ENCODE results near the gene NUDT3. TPM values are rescaled to one million over a fixed set of nuclear protein-coding genes. Genes with fewer than 3 reads are reported as not detected.

NUDT3 gene
- total RNA-seq, 2 experiments from 2014 or later: 8.6 to 13.4 TPM

DNA sequence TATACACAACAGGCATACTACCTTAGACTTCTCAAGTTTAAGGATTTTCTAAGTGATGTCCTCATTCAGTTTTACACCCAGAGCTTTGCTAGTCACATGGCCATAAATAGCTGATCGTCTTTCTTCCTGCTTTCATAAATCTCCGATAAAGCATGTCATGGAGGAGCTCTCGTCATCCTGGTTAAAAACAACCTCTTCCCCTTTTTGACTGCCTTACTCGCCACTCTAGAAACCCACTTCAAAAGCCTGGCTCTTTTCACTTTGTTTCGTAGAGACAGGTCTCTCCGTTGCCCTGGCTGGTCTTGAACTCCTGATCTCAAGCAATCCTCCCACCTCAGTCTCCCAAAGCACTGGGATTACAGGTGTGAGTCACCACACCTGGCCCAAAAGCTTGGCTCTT lies 76.7 kb downstream of the NUDT3 start:
- CTCF ChIA-PET: interaction anchor here (1.6 kb wide), 1 partner anchor 67 kb away, joined by 3 read pairs; no protein-coding TSS in a partner anchor
- Mint-ChIP-seq H3K9me3 (ENCODE audit: low read depth) (no peaks in the 10 kb centered on the region), H3K27ac (no peak overlapping the region), H3K4me1 (peaks cover 40% of the 10 kb centered on the region), H3K36me3 (no peaks in the 10 kb centered on the region), H3K27me3 (no peaks in the 10 kb centered on the region), H3K4me3 (no peak overlapping the region)
- no peak for ATAC-seq
- DNase-seq: no peak

DNA sequence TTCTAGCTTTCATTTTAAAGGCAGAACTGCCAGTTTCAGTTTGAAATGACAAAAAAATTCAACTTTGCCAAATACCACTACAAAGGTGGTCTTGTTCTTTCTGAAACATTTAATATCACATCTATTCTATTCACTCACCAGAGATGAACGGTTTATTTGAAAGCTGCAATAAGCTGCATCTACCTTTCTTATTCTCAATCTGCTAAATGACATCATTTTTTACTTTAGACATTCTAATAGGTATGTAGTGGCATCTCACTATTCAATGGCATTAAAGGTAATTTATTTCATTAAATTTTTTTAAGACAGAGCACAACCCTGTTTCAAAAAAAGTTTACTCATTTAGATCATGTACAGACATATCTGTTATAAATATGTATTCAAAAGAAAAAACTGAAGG lies 77.2 kb downstream of the NUDT3 start:
- Mint-ChIP-seq H3K27me3 (no peaks in the 10 kb centered on the region), H3K4me1 (peaks cover 40% of the 10 kb centered on the region), H3K36me3 (no peaks in the 10 kb centered on the region), H3K27ac (no peak overlapping the region), H3K9me3 (ENCODE audit: low read depth) (no peaks in the 10 kb centered on the region), H3K4me3 (no peak overlapping the region)
- CTCF ChIA-PET: interaction anchor here (1.6 kb wide), 1 partner anchor 67 kb away, joined by 3 read pairs; no protein-coding TSS in a partner anchor
- DNase-seq (no peak), ATAC-seq (no peak)

DNA sequence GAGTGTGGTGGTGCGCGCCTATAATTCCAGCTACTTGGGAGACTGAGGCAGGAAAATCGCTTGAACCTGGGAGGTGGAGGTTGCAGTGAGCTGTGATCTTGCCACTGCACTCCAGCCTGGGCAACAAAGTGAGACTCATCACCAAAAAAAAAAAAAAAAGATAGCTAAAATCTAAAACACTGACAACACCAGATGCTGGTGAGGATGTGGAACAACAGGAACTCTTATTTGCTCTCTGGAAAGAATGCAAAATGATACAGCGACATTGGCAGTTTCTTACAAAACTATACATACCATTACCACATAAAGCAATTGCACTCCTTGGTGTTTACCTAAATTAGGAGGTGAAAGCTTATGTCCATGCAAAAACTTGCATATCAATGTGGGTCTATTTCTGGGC lies 80.2 kb downstream of the NUDT3 start:
- CTCF ChIA-PET: interaction anchor here (1.5 kb wide), 1 partner anchor 157 kb away, joined by 3 read pairs; no protein-coding TSS in a partner anchor
- Mint-ChIP-seq H3K36me3 (no peaks in the 10 kb centered on the region), H3K27me3 (no peaks in the 10 kb centered on the region)

DNA sequence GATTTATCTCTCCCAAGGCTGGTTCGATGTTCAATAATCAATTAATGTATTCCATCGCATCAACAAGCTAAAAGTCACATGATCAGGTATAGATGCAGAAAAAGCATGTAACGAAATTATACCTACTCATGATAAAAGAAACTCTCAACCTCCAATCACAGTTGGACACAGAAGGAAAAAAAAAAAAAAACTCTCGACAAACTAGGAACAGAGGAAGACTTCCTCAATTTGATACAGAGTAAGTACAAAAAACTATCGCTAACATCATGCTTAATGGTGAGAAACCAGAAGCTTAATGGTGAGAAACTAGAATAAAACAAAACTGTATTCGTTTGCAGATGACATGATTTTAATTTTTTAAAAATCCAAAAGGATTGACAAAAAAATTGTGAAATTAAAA lies 81.7 kb downstream of the NUDT3 start:
- H3K9me3 Mint-ChIP-seq (ENCODE audit: low read depth): no peaks in the 10 kb centered on the region
- CTCF ChIA-PET: interaction anchor here (0.8 to 1.3 kb wide), 2 partner anchors 82 to 115 kb away, joined by 3 to 4 read pairs; no protein-coding TSS in a partner anchor
- no peak overlapping the region for H3K27ac Mint-ChIP-seq
- no peak for DNase-seq
- no peak for ATAC-seq
- H3K36me3 Mint-ChIP-seq: no peaks in the 10 kb centered on the region
- H3K4me3 Mint-ChIP-seq: no peak overlapping the region
- H3K4me1 Mint-ChIP-seq: peaks cover 14% of the 10 kb centered on the region
- no peaks in the 10 kb centered on the region for H3K27me3 Mint-ChIP-seq

More for the DNA sequence above, 80.2 kb downstream of the NUDT3 start:
- Mint-ChIP-seq H3K4me1 (peaks cover 27% of the 10 kb centered on the region), H3K9me3 (ENCODE audit: low read depth) (no peaks in the 10 kb centered on the region), H3K27ac (no peak overlapping the region), H3K4me3 (no peak overlapping the region)
- ATAC-seq (no peak), DNase-seq (no peak)

DNA sequence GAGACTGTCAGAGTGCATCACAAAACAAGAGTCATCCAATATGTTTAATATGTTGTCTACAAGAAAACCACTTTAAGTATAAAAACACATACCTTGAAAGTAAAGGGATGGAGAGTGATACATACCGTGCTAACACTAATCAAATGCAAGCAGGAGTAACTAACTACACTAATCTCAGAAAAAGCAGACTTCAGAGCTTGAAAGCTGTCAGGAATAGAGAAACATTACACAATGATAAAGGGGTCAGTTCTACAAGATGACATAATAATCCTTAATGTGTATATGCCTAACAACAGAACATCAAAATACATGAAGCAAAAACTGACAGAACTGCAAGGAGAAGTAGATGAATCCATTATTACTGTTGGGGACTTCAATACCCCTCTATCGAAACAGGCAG lies 84.0 kb downstream of the NUDT3 start:
- Mint-ChIP-seq H3K36me3 (no peaks in the 10 kb centered on the region), H3K27ac (no peak overlapping the region)
- ATAC-seq: no peak

DNA sequence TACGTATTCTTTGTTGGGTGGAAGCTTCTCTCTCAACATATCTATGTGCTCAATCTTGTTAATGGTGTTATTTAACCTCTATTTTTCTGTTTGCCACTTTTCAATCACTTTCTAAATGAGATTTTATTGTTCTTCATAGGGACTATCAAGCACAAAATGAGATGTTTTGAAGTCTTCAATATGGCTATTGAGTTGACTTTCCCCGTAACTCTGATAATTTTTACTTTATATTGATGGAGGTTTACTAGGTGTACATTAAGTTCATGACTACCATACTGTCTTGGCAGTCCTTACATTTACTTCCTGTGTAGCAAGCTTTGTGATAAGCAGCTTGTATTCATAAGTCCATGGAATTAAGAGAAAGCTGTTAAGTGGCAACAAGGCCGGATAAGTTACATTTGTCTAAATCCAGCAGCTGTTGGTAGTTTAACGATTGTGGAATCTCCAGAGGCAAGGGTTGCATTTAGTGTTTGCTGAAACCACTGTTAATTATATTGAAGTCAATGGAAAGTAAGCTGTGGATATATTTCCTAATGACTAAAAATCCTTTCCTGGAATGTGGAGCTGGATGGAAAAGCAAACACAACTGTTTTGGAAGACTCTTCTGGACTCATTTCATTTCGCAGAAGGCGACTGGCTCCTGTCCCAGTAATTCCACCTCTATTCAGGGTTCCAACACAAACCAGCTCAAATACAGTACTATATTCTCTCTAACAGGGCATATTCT lies 86.3 kb downstream of the NUDT3 start:
- ATAC-seq (no peak), DNase-seq (no peak)
- H3K4me3 Mint-ChIP-seq: no peak overlapping the region
- no peaks in the 10 kb centered on the region for H3K27me3 Mint-ChIP-seq
- no peak overlapping the region for H3K27ac Mint-ChIP-seq
- peaks cover 2% of the 10 kb centered on the region for H3K4me1 Mint-ChIP-seq
- CTCF ChIA-PET: interaction anchor here (0.9 to 1.2 kb wide), 2 partner anchors 57 to 110 kb away, joined by 3 read pairs; partner anchors contain the start of gene SMIM29
- H3K9me3 Mint-ChIP-seq (ENCODE audit: low read depth): no peaks in the 10 kb centered on the region
- H3K36me3 Mint-ChIP-seq: no peaks in the 10 kb centered on the region

More for the DNA sequence above, 84.0 kb downstream of the NUDT3 start:
- DNase-seq: no peak
- H3K4me1 Mint-ChIP-seq: peaks cover 2% of the 10 kb centered on the region
- H3K9me3 Mint-ChIP-seq (ENCODE audit: low read depth): no peaks in the 10 kb centered on the region
- no peaks in the 10 kb centered on the region for H3K27me3 Mint-ChIP-seq
- no peak overlapping the region for H3K4me3 Mint-ChIP-seq
- CTCF ChIA-PET: interaction anchor here (0.7 to 0.8 kb wide), 2 partner anchors 14 to 220 kb away, joined by 3 read pairs; no protein-coding TSS in a partner anchor

DNA sequence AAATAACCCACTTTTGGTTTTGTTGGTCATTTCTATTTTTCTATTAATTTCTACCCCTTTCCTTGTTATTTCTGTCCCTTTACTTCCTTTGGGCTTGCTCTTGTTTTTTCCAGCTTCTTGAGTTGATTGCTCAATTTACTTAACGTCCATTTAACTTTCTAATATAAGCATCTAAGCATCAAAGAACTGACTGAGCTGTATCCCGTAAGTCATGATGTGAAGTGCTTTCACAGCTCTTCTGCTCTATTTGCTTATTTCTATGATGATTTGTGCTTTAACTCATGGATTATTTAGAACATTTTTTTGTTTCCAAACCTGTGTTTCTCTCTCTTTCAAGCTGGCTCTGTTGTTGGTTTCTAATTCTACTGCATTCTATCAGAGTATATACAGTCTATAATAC lies 87.0 kb downstream of the NUDT3 start:
- DNase-seq: no peak
- no peak for ATAC-seq
- Mint-ChIP-seq H3K4me3 (no peak overlapping the region), H3K36me3 (no peaks in the 10 kb centered on the region), H3K27ac (no peak overlapping the region), H3K9me3 (ENCODE audit: low read depth) (no peaks in the 10 kb centered on the region), H3K4me1 (peaks cover 3% of the 10 kb centered on the region), H3K27me3 (no peaks in the 10 kb centered on the region)
- CTCF ChIA-PET: interaction anchor here (0.7 to 1.2 kb wide), 3 partner anchors 11 to 109 kb away, joined by 3 read pairs; partner anchors contain the start of gene SMIM29

DNA sequence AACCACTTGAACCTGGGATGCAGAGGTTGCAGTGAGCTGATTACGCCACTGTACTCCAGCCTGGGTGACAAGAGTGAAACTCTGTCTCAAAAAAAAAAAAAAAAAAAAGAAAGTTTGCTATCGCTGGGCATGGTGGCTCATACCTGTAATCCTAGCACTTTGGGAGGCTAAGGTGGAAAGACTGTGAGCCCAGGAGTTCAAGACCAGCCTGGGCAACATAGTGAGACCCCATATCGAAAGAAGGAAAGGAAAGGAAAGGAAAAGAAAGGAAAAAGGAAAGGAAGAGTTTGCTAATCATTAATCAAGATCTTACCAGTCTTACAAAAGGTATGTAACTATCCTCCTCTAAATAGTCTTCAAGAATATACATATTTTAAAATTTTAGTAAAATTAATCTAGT lies 88.3 kb downstream of the NUDT3 start:
- Mint-ChIP-seq H3K4me3 (no peak overlapping the region), H3K9me3 (ENCODE audit: low read depth) (no peaks in the 10 kb centered on the region), H3K27me3 (no peaks in the 10 kb centered on the region), H3K4me1 (peaks cover 6% of the 10 kb centered on the region), H3K27ac (no peak overlapping the region), H3K36me3 (no peaks in the 10 kb centered on the region)
- CTCF ChIA-PET: no interaction called here
- ATAC-seq (no peak), DNase-seq (no peak)

DNA sequence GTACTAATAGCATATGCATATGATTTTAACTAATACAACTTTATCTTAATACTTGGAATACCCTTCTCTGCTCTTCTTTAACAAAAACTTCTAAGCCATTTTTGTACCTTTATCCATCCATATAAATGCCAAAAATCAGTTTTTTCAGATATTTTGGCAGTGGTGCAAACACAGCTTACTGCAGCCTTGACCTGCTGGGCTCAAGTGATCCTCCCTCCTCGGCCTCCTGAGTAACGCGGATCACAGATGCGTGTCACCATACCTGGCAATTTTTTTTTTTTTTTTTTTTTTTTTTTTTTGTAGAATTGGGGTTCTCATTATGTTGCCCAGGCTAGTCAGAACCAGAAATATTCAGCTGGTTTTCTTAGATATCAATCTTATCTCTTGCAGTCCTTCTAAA lies 89.5 kb downstream of the NUDT3 start:
- Mint-ChIP-seq H3K36me3 (no peaks in the 10 kb centered on the region), H3K4me1 (peaks cover 6% of the 10 kb centered on the region), H3K27ac (no peak overlapping the region), H3K27me3 (no peaks in the 10 kb centered on the region), H3K4me3 (no peak overlapping the region), H3K9me3 (ENCODE audit: low read depth) (no peaks in the 10 kb centered on the region)
- ATAC-seq (no peak), DNase-seq (no peak)
- CTCF ChIA-PET: interaction anchor here (0.7 kb wide), 1 partner anchor 86 kb away, joined by 8 read pairs; no protein-coding TSS in a partner anchor

DNA sequence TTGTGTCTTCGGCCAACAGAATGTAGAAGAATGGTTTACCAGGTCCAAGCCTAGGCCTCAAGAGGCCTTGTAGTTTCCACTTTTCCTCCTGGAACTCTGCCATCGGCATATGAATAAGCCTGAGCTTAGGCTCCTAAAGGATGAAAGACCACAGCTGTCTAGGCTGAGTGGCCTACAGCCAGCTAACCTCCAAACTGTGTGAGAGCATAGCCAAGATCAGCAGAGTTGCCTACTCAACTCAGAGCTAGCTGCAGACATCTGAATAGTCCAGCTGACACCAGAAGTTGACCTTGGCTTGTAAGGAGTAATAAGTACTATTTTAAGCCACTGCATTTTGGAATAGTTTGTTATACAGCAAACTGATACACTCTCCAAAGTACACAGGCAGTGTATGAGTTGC lies 91.1 kb downstream of the NUDT3 start:
- H3K4me1 Mint-ChIP-seq: peaks cover 13% of the 10 kb centered on the region
- CTCF ChIA-PET: interaction anchor here (0.6 kb wide), 1 partner anchor 105 kb away, joined by 3 read pairs; no protein-coding TSS in a partner anchor
- no peaks in the 10 kb centered on the region for H3K27me3 Mint-ChIP-seq
- no peak overlapping the region for H3K4me3 Mint-ChIP-seq
- H3K27ac Mint-ChIP-seq: no peak overlapping the region
- DNase-seq (no peak), ATAC-seq (no peak)
- no peaks in the 10 kb centered on the region for H3K9me3 Mint-ChIP-seq (ENCODE audit: low read depth)
- no peaks in the 10 kb centered on the region for H3K36me3 Mint-ChIP-seq

DNA sequence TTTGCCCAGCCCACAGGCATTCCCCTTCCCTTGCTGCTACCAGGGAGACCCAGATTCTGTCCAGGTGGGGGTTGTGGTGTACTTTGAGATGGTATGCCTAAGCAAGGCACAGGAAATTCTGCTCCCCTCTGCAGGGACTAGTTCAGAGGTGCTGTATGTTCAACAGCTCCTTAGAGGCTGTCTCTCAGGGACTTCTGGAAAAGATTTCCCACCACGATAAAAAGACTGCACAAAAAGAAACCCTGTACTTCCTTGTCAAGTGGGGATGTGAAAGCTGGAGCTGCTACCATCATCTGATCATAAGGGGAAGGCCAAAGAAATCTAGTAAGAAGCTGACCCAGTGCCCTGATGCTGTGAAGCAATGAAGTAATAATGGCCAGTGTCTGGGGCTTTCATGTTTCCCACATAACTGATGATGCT lies 92.1 kb downstream of the NUDT3 start:
- peaks cover 2% of the 10 kb centered on the region for H3K36me3 Mint-ChIP-seq
- no peak for ATAC-seq
- no peak overlapping the region for H3K4me3 Mint-ChIP-seq
- no peaks in the 10 kb centered on the region for H3K9me3 Mint-ChIP-seq (ENCODE audit: low read depth)
- CTCF ChIA-PET: interaction anchor here (0.6 to 1.6 kb wide), 4 partner anchors 10 to 111 kb away, joined by 3 to 4 read pairs (median 3); partner anchors contain the start of gene NUDT3
- DNase-seq: no peak
- H3K4me1 Mint-ChIP-seq: peaks cover 21% of the 10 kb centered on the region
- no peaks in the 10 kb centered on the region for H3K27me3 Mint-ChIP-seq
- no peak overlapping the region for H3K27ac Mint-ChIP-seq

DNA sequence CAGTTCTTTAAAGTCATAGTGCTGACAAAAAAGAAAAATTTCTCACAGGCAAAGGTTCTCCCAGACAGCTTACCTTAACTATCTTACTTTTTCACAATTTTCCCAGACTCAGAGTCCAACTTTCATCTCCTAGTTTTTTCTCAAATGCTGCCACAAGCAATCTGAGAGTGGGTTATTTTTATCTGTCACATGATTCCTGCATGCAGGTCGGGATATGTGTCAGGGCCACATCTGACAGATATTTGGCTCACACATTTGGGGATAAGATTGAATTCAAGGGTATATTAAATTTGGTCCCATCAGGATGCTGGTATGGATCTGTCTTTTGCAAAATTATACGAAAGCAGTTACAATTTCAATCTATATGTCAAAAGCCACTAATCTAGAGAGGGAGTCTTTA lies 93.5 kb downstream of the NUDT3 start:
- H3K27ac Mint-ChIP-seq: no peak overlapping the region
- peaks cover 24% of the 10 kb centered on the region for H3K4me1 Mint-ChIP-seq
- CTCF ChIA-PET: no interaction called here

DNA sequence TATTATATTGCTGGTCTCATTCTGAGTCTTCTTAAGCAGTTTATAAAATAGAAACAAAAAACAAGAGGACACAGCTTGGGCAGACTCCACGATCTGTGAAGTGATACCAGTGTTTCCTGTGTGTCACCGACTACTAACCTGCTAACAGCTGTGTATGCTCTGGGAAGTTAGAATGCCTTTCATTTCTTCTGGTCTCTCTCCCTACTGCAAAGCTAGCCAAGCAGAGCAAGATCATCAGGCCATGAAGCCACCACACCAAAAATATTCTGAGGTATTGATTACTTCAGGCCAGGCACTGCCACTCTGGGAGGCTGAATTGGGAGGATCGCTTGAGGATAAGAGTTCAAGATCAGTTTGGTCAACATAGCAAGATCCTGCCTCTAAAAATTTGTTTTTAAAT lies 96.7 kb downstream of the NUDT3 start:
- H3K4me1 Mint-ChIP-seq: peaks cover 20% of the 10 kb centered on the region

More for the DNA sequence above, 93.5 kb downstream of the NUDT3 start:
- ATAC-seq: no peak
- DNase-seq: no peak
- no peaks in the 10 kb centered on the region for H3K9me3 Mint-ChIP-seq (ENCODE audit: low read depth)
- H3K27me3 Mint-ChIP-seq: no peaks in the 10 kb centered on the region
- peaks cover 5% of the 10 kb centered on the region for H3K36me3 Mint-ChIP-seq
- no peak overlapping the region for H3K4me3 Mint-ChIP-seq

DNA sequence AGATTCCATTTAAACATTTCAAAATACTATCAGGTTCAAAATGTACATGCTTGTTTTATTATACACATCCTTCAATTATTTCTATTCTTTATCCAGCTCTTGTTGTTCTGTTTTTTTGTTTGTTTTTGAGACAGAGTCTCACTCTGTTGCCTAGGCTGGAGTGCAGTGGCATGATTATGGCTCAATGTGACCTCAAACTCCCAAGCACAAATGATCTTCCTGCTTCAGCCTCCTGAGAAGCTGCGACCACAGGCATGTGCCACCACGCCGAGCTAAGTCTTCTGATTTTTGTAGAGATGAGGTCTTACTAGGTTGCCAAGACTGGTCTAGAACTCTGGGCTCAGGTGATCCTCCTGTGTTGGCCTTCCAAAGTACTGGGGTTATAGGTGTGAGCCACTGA lies 99.5 kb downstream of the NUDT3 start:
- peaks cover 27% of the 10 kb centered on the region for H3K36me3 Mint-ChIP-seq
- ATAC-seq: no peak
- DNase-seq: no peak
- H3K9me3 Mint-ChIP-seq (ENCODE audit: low read depth): no peaks in the 10 kb centered on the region
- H3K4me3 Mint-ChIP-seq: no peak overlapping the region
- peaks cover 33% of the 10 kb centered on the region for H3K4me1 Mint-ChIP-seq
- H3K27ac Mint-ChIP-seq: peak overlapping the region; percentile 18
- H3K27me3 Mint-ChIP-seq: no peaks in the 10 kb centered on the region
- CTCF ChIA-PET: no interaction called here

More for the DNA sequence above, 96.7 kb downstream of the NUDT3 start:
- Mint-ChIP-seq H3K9me3 (ENCODE audit: low read depth) (no peaks in the 10 kb centered on the region), H3K36me3 (peaks cover 20% of the 10 kb centered on the region), H3K4me3 (peak overlapping the region; percentile 60), H3K27me3 (no peaks in the 10 kb centered on the region), H3K27ac (peak overlapping the region; percentile 84)
- CTCF ChIA-PET: interaction anchor here (1.4 kb wide), 1 partner anchor 46 kb away, joined by 3 read pairs; no protein-coding TSS in a partner anchor
- DNase-seq (peak; percentile 60), ATAC-seq (peak; percentile 90)
